IgD-negative memory B cell (primary cell): ENCODE results near the gene TMEM170B. TPM values are rescaled to one million over a fixed set of nuclear protein-coding genes. Genes with fewer than 3 reads are reported as not detected.

Experiments used
- H3K27ac Mint-ChIP-seq, 3 donors: one replicate each; pipeline ENCODE4 v1.8.0; 2020 to 2022; ENCODE audit warnings: mild to moderate bottlenecking in 3 of 3, mixed read lengths in 3 of 3, moderate library complexity in 1 of 3
- H3K27me3 Mint-ChIP-seq: one replicate; pipeline ENCODE4 v1.8.0; 2021; ENCODE audit warnings: mixed read lengths
- H3K36me3 Mint-ChIP-seq: one replicate; pipeline ENCODE4 v1.8.0; 2020; ENCODE audit warnings: mild to moderate bottlenecking, mixed read lengths
- H3K4me1 Mint-ChIP-seq, 3 donors: one replicate each; pipeline ENCODE4 v1.8.0; 2020 to 2022; ENCODE audit warnings: mixed read lengths in 3 of 3, mild to moderate bottlenecking in 1 of 3
- H3K4me3 Mint-ChIP-seq, 4 donors: one replicate each; pipeline ENCODE4 v1.8.0; 2020 to 2022; ENCODE audit warnings: mild to moderate bottlenecking in 4 of 4, mixed read lengths in 4 of 4, moderate library complexity in 3 of 4
- H3K9me3 Mint-ChIP-seq, 3 donors: one replicate each; pipeline ENCODE4 v1.8.0; 2020 to 2021; ENCODE audit warnings: mixed read lengths in 3 of 3, mild to moderate bottlenecking in 1 of 3
- polyA plus RNA-seq: library from polyadenylated mRNA; unstranded; fragments of 300-500 nt; fragmentation: Illumina TruSeq; gene quantifications from one replicate; pipeline ENCODE4 v1.2.3, GENCODE V29; 2021

TMEM170B gene
- polyA plus RNA-seq, 1 donor from 2014 or later, result 0.36 TPM

DNA sequence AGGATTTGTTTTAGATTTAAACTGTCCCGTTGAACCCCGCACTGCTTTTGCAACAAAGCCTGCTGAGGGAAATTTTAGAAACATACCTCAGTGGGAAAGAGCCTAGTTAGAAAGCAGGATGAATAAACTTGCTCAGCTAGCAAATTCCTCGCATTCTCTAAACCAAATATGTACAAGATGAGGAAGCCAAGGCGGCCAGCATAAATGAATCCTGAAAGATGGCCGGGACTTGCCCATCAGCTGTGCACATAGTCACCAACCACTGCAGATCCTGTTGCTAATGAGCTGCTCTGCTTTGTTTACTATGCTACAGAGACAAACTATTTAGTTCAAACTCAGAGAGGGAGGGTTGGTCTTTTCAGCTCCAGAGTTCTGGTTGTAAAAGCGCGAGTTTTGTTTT, 49.0 kb downstream of the TMEM170B start:
- Mint-ChIP-seq H3K4me3 (no peak overlapping the region), H3K9me3 (no peaks in the 10 kb centered on the region), H3K36me3 (no peaks in the 10 kb centered on the region), H3K27me3 (peaks cover 8% of the 10 kb centered on the region), H3K4me1 (no peaks in the 10 kb centered on the region), H3K27ac (no peak overlapping the region)

DNA sequence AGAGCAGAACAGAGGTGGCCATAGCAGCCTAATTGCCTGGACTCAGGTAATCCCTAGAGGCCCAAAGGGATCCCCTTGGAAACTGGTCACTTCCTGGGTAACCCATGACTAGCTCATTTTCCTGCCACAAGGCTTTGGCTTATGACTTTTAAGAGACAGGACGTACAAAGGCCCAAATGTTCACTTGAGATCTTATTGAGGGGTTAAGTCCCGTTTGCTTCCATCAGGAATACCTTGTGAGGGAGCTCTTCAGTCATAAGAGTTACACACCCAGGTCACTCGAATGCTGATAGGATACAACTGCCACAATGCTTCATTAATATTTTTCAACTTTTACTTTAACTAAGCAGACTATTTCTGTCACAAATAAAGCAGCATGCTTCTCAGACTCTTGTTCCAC, 51.7 kb downstream of the TMEM170B start:
- Mint-ChIP-seq H3K4me1 (no peaks in the 10 kb centered on the region), H3K4me3 (no peak overlapping the region), H3K36me3 (no peaks in the 10 kb centered on the region), H3K9me3 (no peaks in the 10 kb centered on the region), H3K27ac (no peak overlapping the region), H3K27me3 (peaks cover 21% of the 10 kb centered on the region)

DNA sequence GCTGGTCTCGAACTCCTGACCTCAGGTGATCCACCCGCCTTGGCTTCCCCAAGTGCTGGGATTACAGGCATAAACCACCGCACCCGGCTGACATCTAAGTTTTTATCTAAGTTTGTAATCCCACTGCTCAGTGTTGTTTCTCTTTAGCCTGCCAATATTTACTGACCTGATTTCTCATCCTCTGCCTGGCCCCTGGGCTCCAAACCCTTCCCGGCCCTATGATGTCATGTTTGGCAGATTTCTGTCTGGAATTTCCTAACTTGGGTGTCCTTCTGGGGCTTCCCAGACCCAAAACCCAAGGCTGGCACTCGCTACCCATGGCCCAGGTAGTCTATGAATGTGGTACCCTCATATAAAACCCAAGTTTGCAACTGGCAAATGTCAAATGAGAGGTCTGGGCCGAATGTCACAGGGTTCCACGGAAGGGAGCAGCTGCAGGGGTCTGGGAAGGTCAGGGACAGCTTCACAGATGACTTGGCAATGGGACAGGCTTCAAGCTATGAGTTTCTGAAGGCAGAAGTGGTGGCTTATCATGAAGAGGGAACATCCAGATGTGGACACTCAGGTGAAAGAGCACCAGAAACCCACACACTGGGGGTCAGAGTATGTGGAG, 54.9 kb downstream of the TMEM170B start:
- Mint-ChIP-seq H3K4me3 (no peak overlapping the region), H3K9me3 (no peaks in the 10 kb centered on the region), H3K27ac (no peak overlapping the region), H3K27me3 (peaks cover 24% of the 10 kb centered on the region), H3K36me3 (no peaks in the 10 kb centered on the region), H3K4me1 (no peaks in the 10 kb centered on the region)

DNA sequence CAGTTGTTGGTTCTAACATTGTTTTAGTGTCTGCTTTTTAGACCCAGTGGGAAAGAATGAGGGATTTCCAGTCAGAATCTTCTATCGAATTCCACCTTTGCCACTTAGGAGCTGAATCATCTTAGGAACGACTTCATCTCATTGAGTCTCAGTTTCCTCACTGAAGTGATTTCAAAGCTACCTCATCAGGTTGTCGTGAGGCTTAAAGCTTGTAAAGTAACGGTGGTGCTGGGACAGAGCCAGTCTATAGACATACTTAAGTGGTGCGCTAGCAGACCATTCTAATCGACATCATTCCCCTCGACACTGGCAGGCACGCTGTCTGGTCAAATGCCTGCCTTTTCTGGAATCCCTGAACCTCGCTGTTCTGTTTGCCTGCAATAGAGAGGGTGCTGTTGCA, 55.5 kb downstream of the TMEM170B start:
- Mint-ChIP-seq H3K4me1 (no peaks in the 10 kb centered on the region), H3K36me3 (no peaks in the 10 kb centered on the region), H3K27ac (no peak overlapping the region), H3K4me3 (no peak overlapping the region), H3K27me3 (peaks cover 24% of the 10 kb centered on the region), H3K9me3 (peaks cover 0 to 1% (median 0%) of the 10 kb centered on the region in 3 donors)

DNA sequence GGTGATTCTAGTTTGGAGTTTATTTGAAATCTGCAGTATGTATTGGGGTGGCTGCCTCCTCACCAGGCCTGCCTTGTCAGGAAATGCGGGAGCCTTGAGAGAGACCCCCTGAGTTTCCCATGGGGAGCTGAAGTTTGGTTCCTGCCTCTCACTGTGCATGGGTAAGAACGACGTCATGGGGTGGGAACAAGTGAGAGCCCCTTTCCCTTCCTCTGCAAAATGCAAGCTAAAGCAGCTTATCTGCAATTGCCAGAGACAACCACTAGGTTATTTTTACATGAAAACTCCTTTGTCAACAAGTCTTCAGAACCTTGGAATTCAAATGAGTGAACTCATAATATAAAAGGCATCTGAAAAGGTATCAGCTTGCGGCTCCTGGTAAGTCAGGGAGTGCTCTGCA, 58.4 kb downstream of the TMEM170B start:
- no peak overlapping the region for H3K4me3 Mint-ChIP-seq
- no peaks in the 10 kb centered on the region for H3K36me3 Mint-ChIP-seq
- peaks cover 0 to 1% (median 0%) of the 10 kb centered on the region in 3 donors for H3K9me3 Mint-ChIP-seq
- no peak overlapping the region for H3K27ac Mint-ChIP-seq
- no peaks in the 10 kb centered on the region for H3K4me1 Mint-ChIP-seq
- peaks cover 22% of the 10 kb centered on the region for H3K27me3 Mint-ChIP-seq

DNA sequence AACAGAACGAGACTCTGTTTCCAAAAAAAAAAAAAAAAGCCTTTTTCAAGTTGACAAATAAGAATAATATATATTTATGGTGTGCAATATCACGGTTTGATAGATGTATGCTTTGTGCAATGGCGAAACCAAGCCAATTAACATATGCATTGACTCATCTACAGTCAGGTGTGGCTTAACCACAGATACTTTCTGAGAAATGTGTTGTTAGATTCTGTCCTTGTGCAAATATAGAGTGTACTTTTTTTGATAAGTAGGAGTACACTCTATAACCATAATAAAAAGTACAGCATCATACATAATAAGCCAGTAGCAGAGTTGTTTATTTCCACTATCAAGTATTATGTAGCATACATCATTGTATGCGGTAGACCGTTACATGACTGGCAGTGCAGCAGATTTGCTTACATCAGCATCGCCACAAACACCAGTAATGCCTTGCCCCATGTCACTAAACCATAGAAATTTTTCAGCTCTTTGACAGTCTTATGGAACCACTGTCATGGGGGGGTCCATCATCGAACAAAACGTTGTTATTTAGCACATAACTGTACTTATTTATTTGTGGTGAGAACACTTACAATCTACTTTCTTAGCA, 59.2 kb downstream of the TMEM170B start:
- no peaks in the 10 kb centered on the region for H3K4me1 Mint-ChIP-seq
- H3K9me3 Mint-ChIP-seq, result peaks cover 0 to 1% (median 0%) of the 10 kb centered on the region in 3 donors
- H3K27me3 Mint-ChIP-seq, result peaks cover 21% of the 10 kb centered on the region
- H3K27ac Mint-ChIP-seq, result no peak overlapping the region
- H3K4me3 Mint-ChIP-seq, result no peak overlapping the region
- no peaks in the 10 kb centered on the region for H3K36me3 Mint-ChIP-seq

DNA sequence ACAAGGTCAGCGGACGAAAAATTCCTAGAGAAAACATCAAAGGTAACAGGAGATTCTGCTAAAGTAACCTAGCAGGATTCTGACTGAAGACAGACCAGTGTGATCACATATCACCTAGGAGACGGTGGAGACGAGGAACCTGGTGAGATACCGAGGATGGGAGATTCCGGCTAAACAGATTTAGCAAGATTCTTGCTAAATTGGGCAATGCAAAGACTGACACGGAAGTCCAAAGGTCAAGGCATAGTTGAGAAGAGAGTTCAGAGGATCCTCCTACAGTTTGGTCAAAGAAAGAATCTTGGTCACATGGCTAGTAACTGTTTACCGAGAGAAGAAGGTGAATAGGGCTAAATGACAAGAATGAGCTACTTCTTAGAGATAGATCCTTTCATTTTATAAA, 61.1 kb downstream of the TMEM170B start:
- Mint-ChIP-seq H3K27ac (no peak overlapping the region), H3K27me3 (peaks cover 16% of the 10 kb centered on the region), H3K9me3 (peaks cover 0 to 4% (median 0%) of the 10 kb centered on the region in 3 donors), H3K36me3 (no peaks in the 10 kb centered on the region), H3K4me1 (no peaks in the 10 kb centered on the region), H3K4me3 (no peak overlapping the region)

DNA sequence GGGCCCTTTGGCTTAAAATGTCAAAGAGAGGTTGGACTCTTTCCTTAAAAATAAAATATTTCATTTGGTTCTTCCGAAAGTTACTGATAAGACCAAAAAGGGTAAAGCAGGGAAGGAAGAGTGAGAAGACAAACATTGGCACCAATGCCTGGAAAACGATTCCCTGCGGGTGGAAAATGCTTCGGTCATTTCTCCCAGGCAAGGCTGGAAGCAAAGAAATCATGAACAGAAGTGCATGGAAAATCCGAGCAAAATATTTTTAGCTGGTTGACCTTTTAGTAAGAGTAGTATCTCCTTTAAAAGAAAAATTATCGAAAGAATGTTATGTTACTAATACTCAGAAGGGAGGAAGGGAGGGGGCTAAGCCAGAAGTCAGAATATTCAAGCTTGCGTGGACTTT, 62.7 kb downstream of the TMEM170B start:
- H3K4me3 Mint-ChIP-seq, result no peak overlapping the region
- H3K9me3 Mint-ChIP-seq, result peaks cover 0 to 4% (median 0%) of the 10 kb centered on the region in 3 donors
- H3K36me3 Mint-ChIP-seq, result no peaks in the 10 kb centered on the region
- H3K4me1 Mint-ChIP-seq, result peaks cover 0 to 6% (median 1%) of the 10 kb centered on the region in 3 donors
- peaks cover 10% of the 10 kb centered on the region for H3K27me3 Mint-ChIP-seq
- no peak overlapping the region for H3K27ac Mint-ChIP-seq

DNA sequence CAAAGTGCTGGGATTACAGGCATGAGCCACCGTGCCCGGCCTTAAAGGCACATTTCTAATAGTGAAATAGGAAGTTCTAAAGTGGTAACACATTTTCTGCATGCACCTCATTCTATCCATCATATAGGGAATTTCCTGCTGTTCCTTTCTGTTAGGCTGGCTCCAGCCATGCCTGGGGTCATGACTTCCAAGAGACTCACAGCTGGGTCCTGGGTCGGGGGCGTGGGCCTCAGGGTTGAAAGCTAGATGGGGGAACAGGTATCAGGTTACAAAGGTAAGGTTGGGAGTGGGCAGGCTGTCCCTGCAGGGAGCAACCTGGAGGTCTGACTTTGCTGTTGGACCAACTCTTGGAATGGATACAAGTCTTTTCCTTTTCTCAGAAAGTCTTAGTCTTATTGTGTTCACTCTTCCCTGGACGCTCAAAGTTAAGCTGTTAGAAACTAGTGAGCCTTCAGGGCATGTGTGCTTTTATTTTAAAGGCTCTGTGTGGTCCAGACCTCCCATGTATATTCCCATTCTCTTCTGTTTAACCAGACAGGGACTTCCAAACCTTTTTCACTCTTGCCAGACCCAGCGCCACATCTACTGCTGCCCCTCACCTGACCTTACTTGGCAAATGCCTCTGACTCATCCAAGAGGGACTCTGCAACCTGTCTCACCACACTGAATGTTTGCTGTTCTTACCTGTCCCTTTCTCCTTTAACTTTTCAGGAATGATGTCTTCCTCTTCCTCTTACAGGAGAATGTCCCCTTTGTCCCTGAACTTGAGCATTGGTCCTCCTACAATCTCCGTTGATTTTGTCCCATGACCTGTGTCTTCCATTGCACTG, 64.4 kb downstream of the TMEM170B start:
- no peaks in the 10 kb centered on the region for H3K36me3 Mint-ChIP-seq
- peaks cover 12% of the 10 kb centered on the region for H3K27me3 Mint-ChIP-seq
- peaks cover 0 to 4% (median 0%) of the 10 kb centered on the region in 3 donors for H3K9me3 Mint-ChIP-seq
- H3K27ac Mint-ChIP-seq, result no peak overlapping the region
- H3K4me1 Mint-ChIP-seq, result peaks cover 0 to 6% (median 1%) of the 10 kb centered on the region in 3 donors
- H3K4me3 Mint-ChIP-seq, result no peak overlapping the region

DNA sequence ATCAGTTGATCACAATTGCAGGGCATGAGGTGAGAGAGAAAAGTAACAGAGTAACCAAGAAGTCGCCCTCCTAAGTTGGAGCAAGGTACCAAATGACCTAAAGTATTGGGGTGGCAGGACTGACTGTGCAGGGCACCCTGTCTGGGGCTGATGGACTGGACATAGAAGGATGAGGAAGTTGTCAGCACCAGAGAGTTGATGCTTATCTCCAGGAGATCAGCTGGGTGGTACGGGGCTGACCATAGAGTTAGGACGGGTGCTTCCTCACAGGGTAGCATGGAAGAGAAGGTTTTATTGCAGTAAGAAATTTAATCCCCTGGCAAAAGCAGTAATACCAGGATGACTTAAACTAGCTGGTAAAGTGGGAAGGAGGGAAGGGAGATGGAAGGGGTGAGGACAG, 66.7 kb downstream of the TMEM170B start:
- Mint-ChIP-seq H3K9me3 (peaks cover 0 to 3% (median 0%) of the 10 kb centered on the region in 3 donors), H3K4me1 (peaks cover 0 to 6% (median 1%) of the 10 kb centered on the region in 3 donors), H3K27me3 (peaks cover 21% of the 10 kb centered on the region), H3K36me3 (no peaks in the 10 kb centered on the region), H3K27ac (peak overlapping the region in 1 of 3 donors; percentile 64), H3K4me3 (peak overlapping the region in 1 of 4 donors; percentile 28)

DNA sequence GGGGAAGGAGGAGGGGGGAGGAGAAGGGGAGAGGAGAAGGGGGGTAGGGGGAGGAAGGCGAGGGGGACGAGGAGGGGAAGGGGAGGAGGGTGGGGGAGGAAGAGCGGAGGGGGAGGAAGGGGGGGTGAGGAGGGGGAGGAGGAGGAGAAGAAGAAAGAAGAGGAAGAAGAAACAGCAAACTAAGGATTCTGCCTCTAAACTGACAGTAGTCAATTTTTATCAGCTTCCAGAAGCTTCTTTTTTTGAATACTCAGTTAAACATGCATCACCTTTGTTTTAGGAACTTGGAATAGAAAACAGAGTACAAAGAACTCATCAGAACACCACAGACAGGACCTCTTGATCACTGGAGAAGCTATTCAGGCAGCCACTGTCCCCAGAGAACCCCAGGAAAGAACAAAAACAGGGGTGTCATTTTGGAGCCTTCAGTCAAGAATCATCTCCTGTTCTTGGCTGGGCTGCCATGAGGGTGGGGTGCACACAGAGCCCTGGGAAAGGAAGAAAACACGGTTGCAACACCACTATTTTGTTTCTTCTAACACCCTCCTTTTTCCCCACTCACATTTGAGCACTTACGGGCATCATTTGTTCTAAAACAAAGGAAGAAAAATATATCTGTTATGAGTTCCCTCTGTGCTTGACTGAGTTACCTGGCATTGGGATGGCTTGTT, 67.4 kb downstream of the TMEM170B start:
- Mint-ChIP-seq H3K4me3 (no peak overlapping the region), H3K4me1 (peaks cover 0 to 6% (median 1%) of the 10 kb centered on the region in 3 donors), H3K9me3 (peaks cover 0 to 3% (median 0%) of the 10 kb centered on the region in 3 donors), H3K36me3 (no peaks in the 10 kb centered on the region), H3K27ac (no peak overlapping the region), H3K27me3 (peaks cover 24% of the 10 kb centered on the region)

DNA sequence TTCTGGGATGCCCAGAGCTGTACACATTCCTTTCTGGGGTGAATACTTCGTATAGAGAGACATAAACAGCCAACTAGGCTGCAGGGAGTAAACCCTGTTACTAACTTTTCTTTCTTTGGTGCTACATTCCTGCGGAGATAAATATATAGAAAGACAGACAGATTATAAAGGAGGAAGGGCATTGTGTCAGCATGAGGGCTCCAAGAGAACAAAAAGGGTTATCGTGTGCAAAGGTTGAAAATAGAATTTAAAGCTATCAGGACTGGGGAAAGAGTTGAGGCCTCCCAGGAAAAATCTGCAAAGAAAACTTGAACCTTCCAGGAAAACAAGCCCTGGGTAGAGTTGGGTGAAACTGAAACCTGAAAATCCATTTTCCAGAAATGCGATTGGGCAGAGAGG, 68.0 kb downstream of the TMEM170B start:
- H3K36me3 Mint-ChIP-seq, result no peaks in the 10 kb centered on the region
- H3K9me3 Mint-ChIP-seq, result peaks cover 0 to 3% (median 0%) of the 10 kb centered on the region in 3 donors
- H3K4me3 Mint-ChIP-seq, result no peak overlapping the region
- no peak overlapping the region for H3K27ac Mint-ChIP-seq
- H3K4me1 Mint-ChIP-seq, result peaks cover 0 to 6% (median 1%) of the 10 kb centered on the region in 3 donors
- peaks cover 24% of the 10 kb centered on the region for H3K27me3 Mint-ChIP-seq

DNA sequence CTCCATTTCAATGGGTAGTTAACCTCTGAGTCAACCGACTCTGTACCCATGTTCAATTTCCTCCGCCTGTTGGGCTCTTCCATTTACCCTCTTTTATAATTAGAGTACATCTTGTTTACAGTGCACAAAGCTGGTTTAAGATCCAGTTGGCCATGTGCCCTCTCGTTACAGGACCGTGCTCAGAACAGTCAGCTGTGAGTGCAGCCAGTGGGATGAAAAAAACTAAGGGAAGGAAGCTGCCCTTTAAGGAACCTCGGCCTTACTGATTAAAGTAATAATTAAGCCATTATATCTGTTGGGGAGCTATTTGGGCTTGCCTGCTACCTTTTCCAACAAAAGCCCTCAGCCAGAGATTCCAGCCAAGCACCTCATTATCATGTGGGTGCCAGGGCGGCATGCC, 68.8 kb downstream of the TMEM170B start:
- Mint-ChIP-seq H3K27ac (no peak overlapping the region), H3K27me3 (peaks cover 25% of the 10 kb centered on the region), H3K36me3 (no peaks in the 10 kb centered on the region), H3K4me1 (peaks cover 0 to 6% (median 1%) of the 10 kb centered on the region in 3 donors), H3K9me3 (peaks cover 0 to 3% (median 0%) of the 10 kb centered on the region in 3 donors), H3K4me3 (no peak overlapping the region)

DNA sequence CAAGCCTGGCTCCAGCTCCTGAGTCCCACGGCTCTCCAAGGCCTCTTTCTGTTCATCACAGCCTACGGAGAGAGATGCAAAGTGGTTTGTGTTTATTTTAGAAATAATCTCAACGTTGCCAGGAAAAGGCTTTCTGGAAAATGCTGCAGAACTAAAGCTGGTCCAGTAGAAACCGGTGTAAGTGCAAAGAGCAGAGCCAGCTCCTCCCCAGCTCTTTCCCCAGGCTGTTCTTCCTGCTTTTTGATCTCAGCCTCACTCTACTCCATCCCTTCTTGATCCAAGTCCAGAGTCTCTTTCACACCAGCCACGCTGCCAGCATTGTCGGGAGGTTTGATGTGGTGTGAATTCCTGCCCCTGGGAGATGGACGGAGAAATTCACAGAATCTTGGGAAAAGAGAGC, 69.8 kb downstream of the TMEM170B start:
- peaks cover 25% of the 10 kb centered on the region for H3K27me3 Mint-ChIP-seq
- peaks cover 0 to 1% (median 0%) of the 10 kb centered on the region in 3 donors for H3K9me3 Mint-ChIP-seq
- no peak overlapping the region for H3K27ac Mint-ChIP-seq

More for the DNA sequence above, 69.8 kb downstream of the TMEM170B start:
- Mint-ChIP-seq H3K4me1 (peaks cover 0 to 6% (median 1%) of the 10 kb centered on the region in 3 donors), H3K36me3 (no peaks in the 10 kb centered on the region), H3K4me3 (no peak overlapping the region)
